HG02870 (cell line): ENCODE results near the gene CELF5.
"Not testable (repeated sequence)": the region's sequence is repeated elsewhere in the genome, so short reads cannot be mapped to it uniquely, and the experiment has no call there.

ENCODE experiments used
- ATAC-seq: cut with Tn5 transposase; IDR thresholded peaks from one replicate; pipeline ENCODE4 v1.9.1; 2021; ENCODE audit warnings: mild to moderate bottlenecking, moderate library complexity; ENCODE audit not compliant: unreplicated experiment

The CELF5 gene

GRCh38 chr19:3340340-3340739, 115.9 kb downstream of the CELF5 start:
- ATAC-seq = no peak

GRCh38 chr19:3342246-3342645, 117.8 kb downstream of the CELF5 start:
- ATAC-seq = no peak

GRCh38 chr19:3342962-3343361, 118.5 kb downstream of the CELF5 start:
- not testable (repeated sequence) for ATAC-seq

- ATAC-seq = no peak
Measured at GRCh38 chr19:3343619-3344502, 119.4 kb downstream of the CELF5 start.

GRCh38 chr19:3344608-3345598, 120.4 kb downstream of the CELF5 start:
- ATAC-seq = no peak

- ATAC-seq = no peak
Measured at GRCh38 chr19:3345850-3346460, 121.5 kb downstream of the CELF5 start.
